Body of pancreas (tissue), 4 donors: ENCODE measurements around the gene TAF7.
"Not testable (repeated sequence)": the region's sequence is repeated elsewhere in the genome, so short reads cannot be mapped to it uniquely, and the experiment has no call there.

Source experiments
- POLR2A ChIP-seq, 3 donors: fragments of 450-650 bp; IDR thresholded peaks; one replicate each; pipeline ENCODE4 v1.6.1; 2016; ENCODE audit warnings: antibody characterized with exemption in 3 of 3, mild to moderate bottlenecking in 2 of 3
- TF ChIP-seq, protein P1 (sequence below), 7 experiments: fragments of 450-650 bp in 4 of 7; fragments of 200-600 bp in 3 of 7; sonication (generic) in 3 of 7; IDR thresholded peaks; one replicate each; pipeline ENCODE4 v1.5.1; 2016 to 2019; ENCODE audit warnings: antibody characterized with exemption in 7 of 7

DNA sequence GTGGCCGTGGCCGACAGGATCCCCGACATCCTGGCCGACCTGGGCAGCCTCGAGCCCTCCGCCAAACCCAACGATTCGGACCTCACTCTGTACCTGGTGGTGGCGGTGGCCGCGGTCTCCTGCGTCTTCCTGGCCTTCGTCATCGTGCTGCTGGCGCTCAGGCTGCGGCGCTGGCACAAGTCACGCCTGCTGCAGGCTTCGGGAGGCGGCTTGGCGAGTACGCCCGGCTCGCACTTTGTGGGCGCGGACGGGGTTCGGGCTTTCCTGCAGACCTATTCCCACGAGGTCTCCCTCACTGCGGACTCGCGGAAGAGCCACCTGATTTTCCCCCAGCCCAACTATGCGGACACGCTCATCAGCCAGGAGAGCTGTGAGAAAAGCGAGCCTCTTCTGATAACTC, 25.4 kb upstream of the TAF7 start:
- TF ChIP-seq, protein P1, sequence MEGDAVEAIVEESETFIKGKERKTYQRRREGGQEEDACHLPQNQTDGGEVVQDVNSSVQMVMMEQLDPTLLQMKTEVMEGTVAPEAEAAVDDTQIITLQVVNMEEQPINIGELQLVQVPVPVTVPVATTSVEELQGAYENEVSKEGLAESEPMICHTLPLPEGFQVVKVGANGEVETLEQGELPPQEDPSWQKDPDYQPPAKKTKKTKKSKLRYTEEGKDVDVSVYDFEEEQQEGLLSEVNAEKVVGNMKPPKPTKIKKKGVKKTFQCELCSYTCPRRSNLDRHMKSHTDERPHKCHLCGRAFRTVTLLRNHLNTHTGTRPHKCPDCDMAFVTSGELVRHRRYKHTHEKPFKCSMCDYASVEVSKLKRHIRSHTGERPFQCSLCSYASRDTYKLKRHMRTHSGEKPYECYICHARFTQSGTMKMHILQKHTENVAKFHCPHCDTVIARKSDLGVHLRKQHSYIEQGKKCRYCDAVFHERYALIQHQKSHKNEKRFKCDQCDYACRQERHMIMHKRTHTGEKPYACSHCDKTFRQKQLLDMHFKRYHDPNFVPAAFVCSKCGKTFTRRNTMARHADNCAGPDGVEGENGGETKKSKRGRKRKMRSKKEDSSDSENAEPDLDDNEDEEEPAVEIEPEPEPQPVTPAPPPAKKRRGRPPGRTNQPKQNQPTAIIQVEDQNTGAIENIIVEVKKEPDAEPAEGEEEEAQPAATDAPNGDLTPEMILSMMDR (IDR thresholded peaks at IDR 0.05): not testable (repeated sequence)
- TF ChIP-seq POLR2A (IDR thresholded peaks at IDR 0.05): not testable (repeated sequence)
